Activated T-helper 2 cell treated with anti-CD3 and anti-CD28 coated beads, Interferon-gamma antibody, Interleukin-2, Interleukin-4, amounts not matched to agents 10 μg/mL and 5 μg/mL and 100 μg/mL, durations not matched to agents 14 hours and 24 hours and 36 hours (primary cell): Measurements from ENCODE around the gene MAEA. TPM values are rescaled to one million over a fixed set of nuclear protein-coding genes. Genes with fewer than 3 reads are reported as not detected.
"Not testable (repeated sequence)": the region's sequence is repeated elsewhere in the genome, so short reads cannot be mapped to it uniquely, and the experiment has no call there.

ENCODE experiments used
- DNase-seq: peaks from one replicate; pipeline ENCODE4 v3.0.0; 2021; ENCODE audit warnings: low spot score
- H3K27ac Mint-ChIP-seq: one replicate; pipeline ENCODE4 v1.8.0; 2021; ENCODE audit warnings: mixed read lengths
- H3K27me3 Mint-ChIP-seq: one replicate; pipeline ENCODE4 v1.8.0; 2021; ENCODE audit warnings: low read depth, mixed read lengths
- H3K36me3 Mint-ChIP-seq: one replicate; pipeline ENCODE4 v1.8.0; 2021; ENCODE audit warnings: low read depth, mixed read lengths
- H3K4me1 Mint-ChIP-seq: one replicate; pipeline ENCODE4 v1.8.0; 2021; ENCODE audit warnings: low read depth, mixed read lengths
- H3K4me3 Mint-ChIP-seq: one replicate; pipeline ENCODE4 v1.8.0; 2021; ENCODE audit warnings: low read depth, mild to moderate bottlenecking, moderate library complexity, mixed read lengths
- H3K9me3 Mint-ChIP-seq: one replicate; pipeline ENCODE4 v1.8.0; 2021; ENCODE audit warnings: mixed read lengths
- intact Hi-C: fragments of 100-400 bp; cut with micrococcal nuclease; formaldehyde crosslinking; loops from one replicate; pipeline ENCODE4 v1.15.1; 2023
- total RNA-seq: library from RNA; stranded (reverse); gene quantifications from 2 replicates; pipeline ENCODE4 v1.2.3, GENCODE V29; 2022

The MAEA gene
- total RNA-seq, 1 donor from 2014 or later: 59.2 TPM

DNA sequence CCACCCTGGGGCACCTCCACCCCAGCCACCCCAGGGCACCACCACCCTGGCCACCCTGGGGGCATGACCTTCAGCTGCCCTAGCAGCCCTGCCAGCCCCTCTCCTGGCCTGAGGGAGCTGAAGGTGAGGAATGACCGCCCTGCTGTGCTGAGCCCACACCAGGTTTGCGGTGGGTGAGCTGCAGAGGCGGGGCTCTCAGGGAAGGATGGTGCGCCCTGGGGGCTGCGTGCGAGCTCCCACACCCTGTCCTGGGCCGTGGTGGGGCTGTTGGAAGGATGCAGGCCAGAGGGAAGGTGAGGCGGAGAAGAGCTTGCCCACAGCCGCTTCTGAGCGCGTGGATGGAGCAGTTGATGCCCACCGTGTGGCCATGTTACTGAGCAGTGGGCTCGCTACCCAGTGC, 75.1 kb downstream of the MAEA start:
- DNase-seq: no peak
- Mint-ChIP-seq H3K27me3 (no peaks in the 10 kb centered on the region), H3K27ac (no peak overlapping the region), H3K4me3 (no peak overlapping the region), H3K36me3 (no peaks in the 10 kb centered on the region), H3K9me3 (no peaks in the 10 kb centered on the region), H3K4me1 (no peaks in the 10 kb centered on the region)
- intact Hi-C loops: no loop called here

DNA sequence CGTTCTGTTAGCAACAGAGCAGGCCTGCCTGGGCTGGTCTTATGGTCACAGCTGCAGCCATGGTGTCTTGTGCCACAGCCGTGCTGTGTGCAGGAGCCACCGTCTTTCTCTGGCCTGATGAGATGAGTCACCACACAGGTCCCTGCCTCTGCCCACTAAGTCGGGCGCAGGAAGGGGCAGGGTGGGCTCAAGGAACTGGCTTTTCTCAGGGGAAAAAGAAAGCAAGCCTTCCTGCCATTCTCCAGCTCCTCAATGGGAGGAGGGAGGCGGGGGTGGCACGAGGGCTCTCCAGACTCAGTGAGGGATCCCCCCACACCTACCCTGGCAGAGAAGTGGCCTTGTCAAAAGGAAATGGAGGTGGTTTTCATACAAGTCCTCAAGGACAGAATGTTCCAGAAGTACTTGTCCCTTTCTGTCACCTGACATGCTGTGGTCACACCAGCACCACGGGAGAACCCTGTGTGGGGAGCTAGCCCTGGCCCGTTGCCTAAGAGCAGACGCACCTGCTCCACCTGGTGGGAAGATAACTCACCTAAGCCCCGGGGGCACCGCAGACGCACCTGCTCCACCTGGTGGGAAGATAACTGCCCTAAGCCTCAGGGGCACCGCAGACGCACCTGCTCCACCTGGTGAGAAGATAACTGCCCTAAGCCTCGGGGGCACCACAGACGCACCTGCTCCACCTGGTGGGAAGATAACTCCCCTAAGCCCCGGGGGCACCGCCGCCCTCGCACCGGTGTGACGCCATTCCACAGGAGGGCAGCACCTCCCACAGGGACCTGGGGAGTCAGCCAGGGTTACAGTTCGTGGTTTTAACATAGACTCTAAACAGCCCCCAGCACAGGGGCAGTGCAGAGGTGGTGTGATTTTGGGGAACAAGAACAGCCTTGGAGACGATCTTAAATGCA, 75.8 kb downstream of the MAEA start:
- Mint-ChIP-seq H3K27me3 (no peaks in the 10 kb centered on the region), H3K27ac (no peak overlapping the region), H3K9me3 (no peaks in the 10 kb centered on the region), H3K4me1 (no peaks in the 10 kb centered on the region), H3K4me3 (no peak overlapping the region), H3K36me3 (no peaks in the 10 kb centered on the region)
- DNase-seq: no peak
- intact Hi-C loops: no loop called here

DNA sequence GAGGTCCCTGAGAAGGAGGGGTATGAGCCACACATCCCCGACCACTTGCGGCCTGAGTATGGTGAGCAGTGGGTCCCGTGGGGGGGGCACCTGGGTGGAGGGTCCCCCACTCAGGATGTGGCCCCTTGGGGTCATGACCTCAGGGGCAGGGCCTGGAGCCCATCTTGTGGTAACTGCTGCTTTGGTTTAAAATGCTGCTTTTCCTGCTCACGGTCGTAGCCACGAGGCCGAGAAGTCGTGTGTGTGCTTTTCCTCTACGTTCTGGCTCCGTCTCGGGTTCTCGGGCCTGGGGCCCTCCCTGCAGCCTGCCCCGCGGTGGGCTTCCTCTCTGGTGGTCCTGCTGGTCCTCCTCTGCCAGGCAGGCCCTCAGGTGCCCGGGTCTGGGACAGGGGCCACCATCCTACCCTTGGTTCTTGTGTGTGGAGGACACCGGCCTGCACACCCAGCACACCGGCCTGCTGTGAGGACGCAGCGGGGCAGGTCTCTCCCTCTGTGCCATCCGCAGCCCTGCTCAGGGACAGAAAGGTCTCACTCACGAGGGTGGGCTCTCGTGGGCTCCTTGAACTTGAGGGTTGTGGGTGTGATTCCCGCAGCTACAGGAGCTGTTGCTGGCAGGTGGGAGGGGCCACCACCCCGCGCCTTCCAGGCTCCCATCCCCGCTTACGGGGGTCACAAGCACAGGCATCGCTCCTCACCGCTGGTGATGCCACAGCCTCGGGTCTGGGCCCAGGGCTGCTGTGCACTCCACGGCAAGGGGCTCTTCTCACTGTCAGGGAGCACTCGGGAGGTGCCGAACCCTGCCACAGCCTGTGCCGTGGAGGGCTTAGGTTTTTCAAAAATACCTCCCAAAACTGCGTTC, 76.9 kb downstream of the MAEA start:
- Mint-ChIP-seq H3K4me1 (no peaks in the 10 kb centered on the region), H3K27me3 (no peaks in the 10 kb centered on the region), H3K36me3 (no peaks in the 10 kb centered on the region), H3K4me3 (no peak overlapping the region), H3K27ac (no peak overlapping the region), H3K9me3 (no peaks in the 10 kb centered on the region)
- intact Hi-C loops: no loop called here
- no peak for DNase-seq

DNA sequence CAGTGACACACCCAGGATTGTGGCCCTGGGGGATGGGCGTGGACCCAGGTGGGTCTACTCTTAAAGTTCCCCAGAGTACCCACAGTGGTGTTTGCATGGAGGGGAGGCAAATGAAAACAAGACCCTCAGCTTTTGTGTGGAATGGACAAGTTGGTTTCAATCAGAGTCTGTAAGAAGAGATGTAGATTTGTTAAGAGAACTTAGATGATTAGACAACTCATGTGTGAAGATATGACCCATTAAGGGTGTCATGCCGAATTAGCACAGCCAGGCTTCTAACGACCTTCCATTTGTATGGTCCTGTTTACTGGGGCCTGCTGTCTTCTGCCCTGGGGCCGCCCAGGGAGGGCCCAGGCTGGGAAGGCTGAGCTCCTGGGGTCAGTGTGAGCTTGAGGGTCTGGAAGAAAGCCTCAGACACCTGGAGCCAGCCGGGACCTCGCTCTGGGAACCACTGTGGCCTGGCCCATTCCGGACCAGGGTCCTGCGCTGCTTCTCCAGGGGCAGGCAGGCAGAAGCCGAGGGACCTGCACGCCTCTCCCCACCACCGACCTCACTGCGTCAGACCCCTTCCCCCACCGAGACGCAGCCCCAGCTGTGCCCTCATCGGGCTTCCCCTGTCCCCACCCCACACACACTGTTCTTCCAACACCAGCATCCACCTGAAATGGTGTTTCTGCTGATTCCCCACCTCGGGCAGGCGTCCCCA, 77.7 kb downstream of the MAEA start:
- no peaks in the 10 kb centered on the region for H3K9me3 Mint-ChIP-seq
- H3K27me3 Mint-ChIP-seq: no peaks in the 10 kb centered on the region
- DNase-seq: no peak
- H3K4me1 Mint-ChIP-seq: no peaks in the 10 kb centered on the region
- no peak overlapping the region for H3K27ac Mint-ChIP-seq
- intact Hi-C loops: no loop called here
- H3K4me3 Mint-ChIP-seq: no peak overlapping the region
- no peaks in the 10 kb centered on the region for H3K36me3 Mint-ChIP-seq

DNA sequence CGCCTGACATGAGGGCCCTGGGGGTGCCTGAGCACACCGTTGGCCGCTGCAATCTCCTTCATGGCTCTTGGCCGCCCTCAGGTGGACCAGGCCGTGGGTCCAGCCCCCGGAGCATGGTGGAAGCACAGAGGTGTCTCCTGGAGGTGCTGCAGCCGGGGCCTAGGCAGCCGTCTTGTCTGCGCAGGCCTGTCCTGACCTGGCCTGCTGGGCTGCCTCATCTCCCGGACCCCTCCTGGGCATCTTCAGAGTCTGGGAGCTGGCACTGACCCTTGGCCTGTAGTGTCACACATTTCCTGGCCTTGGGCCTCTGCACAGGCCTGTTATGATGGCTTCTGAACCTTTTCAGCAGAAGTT, 78.2 kb downstream of the MAEA start:
- Mint-ChIP-seq H3K27ac (no peak overlapping the region), H3K4me3 (no peak overlapping the region), H3K9me3 (no peaks in the 10 kb centered on the region), H3K4me1 (no peaks in the 10 kb centered on the region), H3K27me3 (no peaks in the 10 kb centered on the region), H3K36me3 (no peaks in the 10 kb centered on the region)
- no peak for DNase-seq
- intact Hi-C loops: no loop called here

DNA sequence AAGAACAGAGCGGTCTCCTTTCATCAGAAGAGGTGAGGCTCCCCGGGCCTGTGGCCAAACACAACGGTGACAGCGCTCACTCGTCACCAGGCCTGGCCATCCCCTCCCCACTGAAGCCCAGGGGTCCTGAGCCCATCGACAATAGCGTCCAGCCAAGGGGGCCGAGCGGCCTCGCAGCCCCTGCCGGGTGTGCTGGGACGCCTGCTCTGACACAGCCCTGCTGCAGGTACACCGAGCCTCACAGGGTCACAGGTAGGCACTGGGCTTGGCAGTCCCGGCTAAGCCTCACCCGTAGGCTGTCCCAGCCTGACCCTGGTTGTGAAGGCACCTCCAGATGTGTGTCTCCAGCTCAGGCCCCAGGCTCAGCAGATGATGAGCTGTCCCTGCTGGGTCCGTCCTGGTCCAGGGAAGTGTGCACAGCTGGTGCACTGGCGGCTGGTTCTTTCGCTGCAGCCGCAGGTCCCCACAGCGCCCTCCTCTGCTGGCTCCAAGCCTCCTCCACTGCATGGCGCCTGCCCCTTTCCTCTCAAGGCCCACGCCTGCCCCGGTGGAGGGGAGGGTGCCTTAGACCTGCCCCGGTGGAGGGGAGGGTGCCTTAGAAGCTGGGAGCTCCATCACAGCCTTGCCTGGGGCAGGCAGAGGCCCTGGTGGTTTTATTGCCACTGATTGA, 78.9 kb downstream of the MAEA start:
- Mint-ChIP-seq H3K27me3 (no peaks in the 10 kb centered on the region), H3K36me3 (peaks cover 2% of the 10 kb centered on the region), H3K4me3 (no peak overlapping the region), H3K9me3 (no peaks in the 10 kb centered on the region), H3K27ac (no peak overlapping the region), H3K4me1 (no peaks in the 10 kb centered on the region)
- intact Hi-C loops: no loop called here
- DNase-seq: no peak

DNA sequence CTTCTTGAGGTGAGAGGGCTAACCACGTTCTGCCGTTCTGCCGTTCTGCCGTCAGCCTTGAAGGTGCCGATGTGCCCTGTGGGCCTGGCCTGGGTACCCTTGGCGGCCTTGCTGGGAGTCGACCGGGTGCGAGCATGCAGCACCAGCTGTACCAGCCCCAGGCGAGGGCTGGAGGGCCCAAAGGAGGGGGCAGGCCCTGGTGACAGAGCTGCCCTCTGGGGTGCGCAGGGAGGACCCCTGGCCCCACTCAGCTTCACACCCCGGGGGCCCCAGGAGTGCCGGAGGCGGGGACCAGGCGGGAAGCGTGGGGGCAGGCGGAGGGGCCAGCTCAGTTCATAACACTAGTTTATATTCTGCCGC, 79.4 kb downstream of the MAEA start:
- DNase-seq: no peak
- intact Hi-C loops: no loop called here
- no peaks in the 10 kb centered on the region for H3K4me1 Mint-ChIP-seq
- H3K36me3 Mint-ChIP-seq: peaks cover 5% of the 10 kb centered on the region
- H3K4me3 Mint-ChIP-seq: no peak overlapping the region
- no peaks in the 10 kb centered on the region for H3K9me3 Mint-ChIP-seq
- no peak overlapping the region for H3K27ac Mint-ChIP-seq
- H3K27me3 Mint-ChIP-seq: no peaks in the 10 kb centered on the region

DNA sequence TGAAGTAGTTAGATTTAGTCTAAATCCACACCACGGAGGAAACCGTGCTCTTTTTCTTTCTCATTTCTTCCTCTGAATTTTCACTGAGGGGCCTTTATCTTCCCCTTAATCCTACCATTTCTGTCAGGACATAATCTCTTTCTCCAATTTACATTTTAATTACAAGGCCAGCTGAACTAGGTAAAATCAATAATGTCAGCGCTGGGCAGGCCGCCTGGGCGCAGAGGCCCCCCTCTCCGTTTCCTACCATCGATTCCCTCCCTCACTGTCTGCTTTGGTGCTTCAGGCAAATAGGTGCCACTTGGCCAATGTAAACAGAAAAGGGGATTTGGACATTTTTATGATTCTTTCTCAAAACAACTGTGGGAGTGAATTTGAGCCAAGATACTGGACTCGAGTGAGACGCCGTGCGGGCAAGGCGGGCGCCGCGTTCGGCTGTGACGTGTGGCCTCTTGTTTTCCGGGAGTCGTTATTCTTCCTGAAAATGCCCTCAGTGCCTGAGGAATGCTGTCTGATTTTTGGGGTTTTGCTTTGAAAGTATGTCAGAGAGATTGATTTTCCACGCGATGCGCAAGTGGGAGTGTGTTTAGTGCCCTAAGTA, 79.9 kb downstream of the MAEA start:
- Mint-ChIP-seq H3K9me3 (no peaks in the 10 kb centered on the region), H3K4me1 (no peaks in the 10 kb centered on the region)

DNA sequence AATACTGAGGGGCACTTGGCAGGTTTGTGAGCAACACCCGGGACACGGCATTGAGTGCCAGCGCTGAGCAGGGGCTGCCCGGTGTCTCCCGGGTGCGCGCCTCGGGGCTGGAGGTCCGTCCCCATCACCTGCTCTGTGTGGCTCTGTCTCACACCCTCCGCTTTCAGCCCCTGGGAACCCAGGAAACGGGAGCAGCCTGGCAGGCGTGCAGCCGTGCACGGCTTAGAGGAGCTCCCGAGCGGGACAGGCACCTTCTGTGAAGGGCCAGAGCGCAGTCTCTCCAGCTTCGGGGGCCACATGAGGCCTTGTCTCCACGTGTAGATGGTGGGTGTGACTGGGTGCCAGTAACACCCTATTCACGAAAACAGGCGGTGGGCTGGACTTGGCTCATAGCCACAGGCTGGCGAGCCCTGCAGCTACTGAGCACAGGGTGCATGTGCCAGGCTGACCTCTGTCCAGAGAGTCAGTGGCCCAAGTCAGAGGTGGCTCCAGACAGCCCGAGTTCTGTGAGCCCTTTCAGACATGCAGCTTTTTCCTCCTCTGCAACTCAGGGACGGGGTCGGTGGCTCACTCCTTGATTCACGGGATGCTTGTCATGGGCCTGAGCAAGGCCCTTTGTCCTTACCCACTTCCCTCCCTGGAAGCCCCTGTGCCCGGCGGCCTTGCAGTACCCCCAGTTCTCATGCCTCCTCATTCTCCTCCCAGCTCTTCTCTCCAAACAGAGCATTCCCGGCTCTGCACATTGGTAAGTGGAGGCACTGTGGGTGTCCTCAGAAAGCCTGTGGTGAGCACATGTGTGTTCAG, 80.8 kb downstream of the MAEA start:
- Mint-ChIP-seq H3K4me1 (no peaks in the 10 kb centered on the region), H3K4me3 (no peak overlapping the region), H3K9me3 (no peaks in the 10 kb centered on the region), H3K27ac (no peak overlapping the region), H3K36me3 (peaks cover 5% of the 10 kb centered on the region), H3K27me3 (no peaks in the 10 kb centered on the region)
- DNase-seq: no peak
- intact Hi-C loops: no loop called here

More for the DNA sequence above, 79.9 kb downstream of the MAEA start:
- Mint-ChIP-seq H3K4me3 (no peak overlapping the region), H3K27ac (no peak overlapping the region), H3K36me3 (peaks cover 5% of the 10 kb centered on the region), H3K27me3 (no peaks in the 10 kb centered on the region)
- DNase-seq: no peak
- intact Hi-C loops: no loop called here

DNA sequence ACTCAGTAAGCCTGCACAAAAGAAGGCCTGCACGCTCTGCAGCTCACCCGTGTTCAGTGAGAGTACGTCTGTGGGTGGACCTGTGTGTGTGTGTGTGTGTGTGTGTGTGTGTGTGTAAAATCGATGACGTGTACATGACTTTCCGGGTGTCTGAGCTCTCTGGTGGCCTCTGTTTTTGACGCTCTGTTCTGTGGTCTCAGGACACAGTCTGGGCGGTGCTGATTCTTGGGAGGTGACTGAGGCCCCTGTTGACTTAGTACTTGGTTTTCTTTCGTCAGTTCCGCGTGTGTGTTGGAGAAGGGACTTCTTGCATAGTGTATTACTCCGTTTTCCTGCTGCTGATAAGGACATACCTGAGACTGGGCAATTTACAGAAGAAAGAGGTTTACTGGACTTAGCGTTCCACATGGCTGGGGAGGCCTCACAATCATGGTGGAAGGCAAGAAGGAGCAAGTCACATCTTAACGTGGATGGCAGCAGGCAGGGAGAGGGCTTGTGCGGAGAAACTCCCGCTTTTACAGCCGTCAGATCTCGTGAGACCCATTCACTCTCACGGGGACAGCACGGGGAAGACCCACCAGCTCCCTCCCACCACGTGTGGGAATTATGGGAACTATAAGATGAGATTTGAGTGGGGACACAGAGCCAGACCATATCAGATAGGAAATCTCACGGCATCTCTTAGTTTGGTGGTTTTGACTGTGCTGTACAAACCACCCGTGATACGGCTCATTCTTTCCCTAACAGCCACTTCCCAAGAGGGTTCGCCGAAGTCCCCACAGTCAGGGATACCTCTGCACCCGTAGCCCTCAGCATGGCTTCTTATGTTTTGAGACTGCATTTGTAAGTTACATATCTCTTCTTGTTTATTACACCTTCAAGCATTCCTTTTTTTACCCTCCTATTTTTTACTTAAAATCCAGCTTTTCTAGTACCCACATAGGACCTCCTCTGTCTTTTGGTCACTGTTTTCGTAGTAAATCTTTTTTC, 81.8 kb downstream of the MAEA start:
- H3K9me3 Mint-ChIP-seq: no peaks in the 10 kb centered on the region
- H3K36me3 Mint-ChIP-seq: peaks cover 5% of the 10 kb centered on the region
- intact Hi-C loops: no loop called here
- DNase-seq: no peak
- no peak overlapping the region for H3K4me3 Mint-ChIP-seq
- no peaks in the 10 kb centered on the region for H3K4me1 Mint-ChIP-seq
- H3K27me3 Mint-ChIP-seq: no peaks in the 10 kb centered on the region
- H3K27ac Mint-ChIP-seq: no peak overlapping the region

DNA sequence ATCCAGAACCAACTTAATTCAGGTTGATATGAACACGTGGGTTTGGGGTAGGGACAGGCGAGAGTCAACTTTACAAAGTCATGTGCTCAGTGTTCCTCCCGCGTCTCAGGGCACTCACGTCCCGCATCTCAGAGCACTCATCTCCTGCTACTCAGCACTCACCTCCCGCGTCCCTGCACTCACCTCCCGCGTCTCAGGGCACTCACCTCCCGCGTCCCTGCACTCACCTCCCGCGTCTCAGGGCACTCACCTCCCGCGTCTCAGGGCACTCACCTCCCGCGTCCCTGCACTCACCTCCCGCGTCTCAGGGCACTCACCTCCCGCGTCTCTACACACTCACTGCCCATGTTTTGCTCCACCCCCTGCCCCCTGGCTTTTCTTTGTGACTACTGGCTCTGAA, 82.9 kb downstream of the MAEA start:
- intact Hi-C loops, H3K9me3 Mint-ChIP-seq, H3K4me3 Mint-ChIP-seq, H3K27ac Mint-ChIP-seq, H3K4me1 Mint-ChIP-seq, H3K27me3 Mint-ChIP-seq, DNase-seq, H3K36me3 Mint-ChIP-seq: not testable (repeated sequence)
